Activated T-cell treated with anti-CD3 and anti-CD28 coated beads for 1 hour (primary cell): ENCODE measurements around the gene SPR.
"Not testable (repeated sequence)": the region's sequence is repeated elsewhere in the genome, so short reads cannot be mapped to it uniquely, and the experiment has no call there.

Source experiments
- DNase-seq: peaks from one replicate; pipeline ENCODE4 v3.0.0-alpha.2; 2020; ENCODE audit warnings: low read depth

SPR gene

GRCh38 chr2:72889991-72890390 is 2.8 kb downstream of the SPR start:
- no peak for DNase-seq

DNA sequence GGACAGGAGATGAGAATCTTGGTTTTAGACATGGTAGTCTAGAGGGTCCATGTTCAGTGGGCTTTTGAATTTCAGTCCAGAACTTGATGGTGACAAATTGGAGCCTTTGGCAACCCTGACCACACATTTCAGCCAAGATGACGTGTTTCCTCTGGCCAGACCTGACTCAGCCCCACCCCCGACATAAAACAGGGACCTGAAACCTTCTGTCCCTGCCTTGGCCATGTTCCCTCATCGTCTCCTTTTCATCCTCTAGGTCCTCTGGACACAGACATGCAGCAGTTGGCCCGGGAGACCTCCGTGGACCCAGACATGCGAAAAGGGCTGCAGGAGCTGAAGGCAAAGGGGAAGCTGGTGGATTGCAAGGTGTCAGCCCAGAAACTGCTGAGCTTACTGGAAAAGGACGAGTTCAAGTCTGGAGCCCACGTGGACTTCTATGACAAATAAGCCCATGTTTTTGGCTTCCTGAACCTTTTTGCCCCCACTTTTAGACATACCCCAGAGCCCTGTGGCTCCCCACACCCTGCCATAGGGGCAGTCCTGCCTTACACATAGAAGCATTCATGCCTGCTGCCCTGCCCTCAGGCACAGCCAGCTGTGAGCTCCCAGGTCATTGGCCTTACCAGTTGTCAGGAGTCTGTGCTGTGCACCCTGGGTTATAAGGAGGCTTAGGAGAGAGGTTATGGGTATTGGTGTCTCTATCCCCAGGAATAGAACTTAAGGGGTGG is 4.0 kb downstream of the SPR start:
- no peak for DNase-seq

DNA sequence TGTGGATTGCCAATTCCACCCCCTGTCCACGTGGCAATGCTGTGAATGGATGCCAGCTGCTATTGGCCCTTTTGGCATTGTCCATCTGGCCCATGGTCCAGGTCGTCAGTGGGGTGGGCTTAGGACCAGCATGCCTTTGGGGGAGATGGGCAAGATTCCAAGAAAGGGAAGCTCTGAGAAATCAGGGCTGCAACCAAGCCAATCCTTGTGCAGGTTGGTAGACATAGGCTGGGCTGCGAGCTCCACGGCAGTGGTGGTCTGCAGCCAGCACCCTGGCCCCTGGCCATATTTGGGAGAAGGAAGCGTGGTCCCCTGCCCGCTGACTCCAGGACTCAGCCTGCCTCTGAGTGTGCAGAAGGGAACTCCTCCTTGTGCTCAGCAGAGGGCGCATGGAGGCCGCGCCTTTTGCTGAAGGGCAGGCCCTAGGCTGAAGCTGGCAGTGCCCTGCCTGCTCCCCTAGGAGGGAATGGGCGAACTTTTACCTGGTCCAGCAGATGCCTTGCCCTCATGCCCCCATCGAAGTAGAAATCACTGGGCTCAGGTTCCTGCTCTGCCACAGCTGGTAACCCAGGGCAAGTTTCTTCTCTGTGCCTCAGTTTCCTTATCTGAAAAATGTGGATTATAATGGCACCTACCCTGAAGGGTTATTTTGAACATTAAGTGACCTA is 5.4 kb downstream of the SPR start:
- peak; percentile 32 for DNase-seq

DNA sequence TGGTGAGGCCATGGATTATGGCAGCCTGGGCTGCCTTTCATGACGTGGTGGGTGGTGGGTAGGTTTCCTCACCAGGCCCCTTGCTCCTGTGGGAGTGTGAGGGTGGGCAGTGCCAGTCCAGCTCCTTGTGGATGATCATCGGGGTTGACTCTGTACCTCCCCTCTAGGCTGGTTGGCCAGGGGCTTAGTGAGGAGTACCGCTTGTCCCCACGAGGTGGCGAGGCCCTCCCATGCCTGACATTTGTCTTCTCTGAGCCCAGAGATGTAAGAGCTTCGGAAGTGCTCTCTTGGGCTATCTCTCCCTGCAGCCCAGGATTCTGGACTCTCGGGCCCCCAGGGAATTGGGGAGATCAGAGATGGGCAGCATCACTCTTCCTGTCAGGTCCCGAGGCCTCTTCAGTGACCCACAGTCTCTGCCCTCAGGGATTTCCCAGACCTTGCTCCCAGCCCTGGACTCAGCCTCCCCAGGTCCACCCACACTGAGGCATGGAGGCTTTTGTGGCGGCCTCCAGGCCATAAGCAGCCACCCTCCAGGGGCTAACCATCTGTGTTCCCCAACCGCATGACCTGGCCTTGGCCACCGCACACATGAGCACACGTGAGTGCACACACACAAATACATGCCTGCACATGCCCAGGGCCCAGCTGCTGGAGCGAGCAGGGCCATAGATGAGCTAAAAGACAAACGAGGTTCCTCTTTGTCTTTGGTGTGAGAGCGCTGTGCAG is 6.5 kb downstream of the SPR start:
- no peak for DNase-seq

DNA sequence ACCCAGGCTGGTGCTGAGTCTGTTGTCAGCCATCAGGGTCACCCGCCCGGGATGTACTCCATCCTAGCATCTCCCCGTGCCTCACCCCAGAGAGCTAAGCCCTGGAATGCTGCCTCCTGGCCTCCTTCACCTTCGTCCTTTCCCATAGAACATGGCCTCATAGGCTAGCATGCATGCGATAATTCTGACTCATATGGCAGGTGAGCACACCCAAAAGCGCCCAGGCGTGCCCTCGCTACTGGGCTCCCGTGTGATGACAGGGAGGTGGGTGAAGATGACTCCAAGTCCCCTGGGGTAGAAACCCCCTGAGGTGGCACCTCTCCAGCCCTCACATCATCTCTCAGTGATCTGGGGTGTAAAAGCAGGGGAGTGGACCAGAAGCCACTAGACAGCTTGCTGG is 7.3 kb downstream of the SPR start:
- DNase-seq, result no peak

DNA sequence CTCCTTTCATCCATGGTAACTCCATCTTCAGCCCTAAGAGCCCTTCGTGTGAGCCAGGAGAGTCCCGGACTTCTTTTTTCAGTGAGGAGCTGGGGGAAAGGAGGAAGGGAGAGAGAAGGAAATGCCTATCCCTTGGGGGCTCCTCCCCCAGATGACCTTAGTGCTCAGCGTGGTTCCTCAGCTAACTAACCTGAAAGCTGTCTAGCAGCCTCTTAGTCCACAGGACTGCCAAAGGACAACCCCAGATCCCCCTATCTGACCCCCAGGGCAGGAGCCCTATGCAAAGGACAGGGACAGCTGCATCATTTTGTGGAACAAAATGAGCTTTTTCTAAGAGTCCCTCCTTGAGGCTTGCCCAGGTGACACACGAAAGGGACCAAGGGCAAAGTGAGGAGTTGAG is 7.9 kb downstream of the SPR start:
- no peak for DNase-seq

- DNase-seq, result no peak
These were observed 8.6 kb downstream of the SPR start for GRCh38 chr2:72895759-72896281.

- no peak for DNase-seq
These were observed 9.2 kb downstream of the SPR start for GRCh38 chr2:72896446-72896845.

- DNase-seq, result no peak
These were observed 10.8 kb downstream of the SPR start for GRCh38 chr2:72897785-72898584.

DNA sequence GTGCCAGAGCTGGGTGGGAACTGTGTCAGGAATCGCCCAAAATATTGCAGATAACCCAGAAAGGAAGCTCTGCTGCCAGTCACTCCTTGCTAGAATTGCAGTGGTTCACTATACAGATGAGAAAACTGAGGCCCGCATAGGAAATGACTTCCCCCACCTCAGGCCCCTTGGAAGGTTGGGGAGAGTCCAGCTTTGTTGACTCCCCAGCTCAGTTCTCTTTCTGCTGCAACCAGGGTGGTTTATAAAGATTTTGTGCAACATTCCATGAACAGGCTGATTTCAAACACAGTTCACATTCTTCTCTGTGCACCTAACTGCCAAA is 11.3 kb downstream of the SPR start:
- DNase-seq, result no peak

DNA sequence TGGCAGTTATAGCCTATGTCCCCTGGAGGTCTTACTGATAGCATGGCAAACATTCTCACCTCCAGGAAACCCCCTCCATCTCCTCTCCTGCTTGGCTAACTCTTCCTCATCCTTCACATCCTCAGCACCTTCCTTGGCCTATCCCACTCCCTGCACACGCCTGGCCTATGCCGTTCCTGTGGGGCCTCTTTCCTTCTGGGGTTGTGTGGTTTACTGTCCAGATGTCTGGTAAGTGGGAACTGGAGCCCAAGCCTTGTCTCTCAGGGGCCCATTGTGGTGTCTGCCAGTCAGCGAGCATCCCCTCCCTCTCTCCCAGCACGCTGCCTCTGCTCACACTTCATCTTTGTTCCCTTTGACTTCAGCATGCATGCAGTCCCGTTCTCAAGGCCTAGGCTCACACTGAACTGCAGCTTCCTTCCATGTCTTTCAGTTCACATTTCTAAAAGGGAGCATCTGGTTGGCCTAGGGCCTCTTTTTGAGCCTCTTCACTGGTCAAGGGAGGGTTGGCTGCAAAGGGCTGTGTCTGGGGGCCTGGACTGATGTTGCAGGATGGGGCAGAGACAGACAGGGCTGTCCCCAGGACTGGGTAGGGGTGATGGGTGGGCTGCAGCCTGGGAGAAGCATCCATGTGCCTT is 13.1 kb downstream of the SPR start:
- DNase-seq, result no peak

DNA sequence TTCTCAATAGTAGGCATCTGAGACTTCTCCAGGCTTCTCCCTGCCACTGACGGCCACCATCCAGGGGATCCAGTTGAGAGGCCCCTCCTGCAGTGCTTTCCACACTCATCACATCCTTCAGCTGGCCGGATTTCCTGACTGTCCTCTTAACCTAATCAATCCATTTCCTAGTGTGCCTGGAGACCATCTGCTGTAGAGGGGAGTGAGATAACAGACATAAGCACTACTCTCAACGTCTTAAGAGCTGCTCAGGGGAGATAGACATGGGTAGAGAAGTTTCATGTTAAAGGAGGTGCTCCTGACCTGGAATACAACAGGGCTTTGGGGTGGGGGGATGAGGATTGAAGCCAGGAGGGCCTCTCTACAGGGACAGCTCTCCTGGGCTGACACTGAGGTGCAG is 14.2 kb downstream of the SPR start:
- DNase-seq, result no peak

DNA sequence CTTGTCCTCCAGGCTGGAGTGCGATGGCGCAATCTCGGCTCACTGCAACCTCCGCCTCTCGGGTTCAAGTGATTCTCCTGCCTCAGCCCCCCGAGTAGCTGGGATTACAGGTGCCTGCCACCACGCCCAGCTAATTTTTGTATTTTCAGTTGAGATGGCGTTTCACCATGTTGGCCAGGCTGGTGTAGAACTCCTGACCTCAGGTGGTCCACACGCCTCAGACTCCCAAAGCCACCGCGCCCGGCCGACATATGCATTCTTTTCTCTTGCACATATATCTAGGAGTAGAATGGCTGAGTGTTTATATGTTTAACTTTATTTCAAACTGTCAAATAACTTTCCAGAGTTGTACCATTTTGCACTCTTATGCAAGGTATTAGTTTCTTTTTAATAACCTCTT is 20.2 kb downstream of the SPR start:
- not testable (repeated sequence) for DNase-seq

GRCh38 chr2:72908741-72909140 is 21.5 kb downstream of the SPR start:
- DNase-seq, result no peak

- DNase-seq, result no peak
These were observed 24.0 kb downstream of the SPR start for GRCh38 chr2:72911256-72911655.

DNA sequence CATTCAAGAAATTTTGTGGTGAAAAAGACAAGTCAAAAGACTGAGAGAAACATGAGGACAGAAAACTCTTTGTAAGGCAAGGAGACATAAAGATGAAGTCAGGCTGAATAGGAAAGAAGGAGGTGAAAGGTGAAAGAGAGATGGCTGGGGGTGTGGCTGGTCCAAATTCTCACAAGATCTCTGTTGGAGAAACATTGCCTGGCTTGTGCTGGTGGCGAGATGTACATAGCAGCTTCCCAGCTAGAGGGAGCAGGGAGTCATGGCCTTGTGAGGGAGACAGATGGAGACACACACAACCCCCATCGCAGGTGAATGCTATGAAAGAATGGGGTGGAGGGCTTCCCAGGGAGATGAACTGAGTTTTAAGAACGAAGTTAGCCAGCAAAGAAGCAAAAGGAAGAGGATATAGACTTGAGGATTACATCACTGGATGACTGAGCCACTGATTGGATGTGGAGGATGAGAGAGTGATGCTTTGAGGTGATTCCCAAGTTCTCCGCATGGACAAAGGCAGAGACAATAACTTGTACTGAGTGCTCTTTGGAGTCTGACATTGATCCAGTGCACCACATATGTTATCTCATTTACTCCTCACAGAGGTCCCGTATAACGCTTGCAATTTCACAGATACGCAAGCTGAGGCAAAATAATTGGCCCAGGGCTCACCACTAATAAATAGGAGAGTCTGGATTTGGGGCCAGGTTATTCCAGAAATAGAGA is 26.4 kb downstream of the SPR start:
- DNase-seq, result no peak

DNA sequence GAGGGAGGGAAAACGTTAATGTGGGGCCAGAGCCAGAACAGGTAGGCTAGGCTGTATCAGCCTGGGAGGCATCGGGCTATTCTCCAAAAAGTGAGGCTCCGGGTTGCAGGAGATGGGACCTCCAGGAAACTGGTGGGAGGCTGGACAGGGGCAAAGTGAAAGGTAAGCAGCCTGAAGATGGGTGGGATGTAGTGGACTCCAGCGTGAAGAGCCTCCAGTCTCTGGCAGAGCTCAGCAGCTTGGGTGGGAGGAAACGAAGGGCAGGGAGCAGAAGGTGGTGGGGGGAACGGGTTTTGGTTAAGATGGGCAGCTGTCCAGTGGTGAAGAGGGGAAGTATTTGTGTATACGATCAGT is 27.0 kb downstream of the SPR start:
- no peak for DNase-seq

GRCh38 chr2:72914589-72915319 is 27.5 kb downstream of the SPR start:
- no peak for DNase-seq

- no peak for DNase-seq
These were observed 28.2 kb downstream of the SPR start for GRCh38 chr2:72915320-72915906.
